ENCODE results near the gene TAAR8.
A peak's percentile ranks its signal among the peaks of the same experiment; 100 is the strongest.
"Not testable (repeated sequence)": the region's sequence is repeated elsewhere in the genome, so short reads cannot be mapped to it uniquely, and the experiment has no call there.

The TAAR8 gene, protein sequence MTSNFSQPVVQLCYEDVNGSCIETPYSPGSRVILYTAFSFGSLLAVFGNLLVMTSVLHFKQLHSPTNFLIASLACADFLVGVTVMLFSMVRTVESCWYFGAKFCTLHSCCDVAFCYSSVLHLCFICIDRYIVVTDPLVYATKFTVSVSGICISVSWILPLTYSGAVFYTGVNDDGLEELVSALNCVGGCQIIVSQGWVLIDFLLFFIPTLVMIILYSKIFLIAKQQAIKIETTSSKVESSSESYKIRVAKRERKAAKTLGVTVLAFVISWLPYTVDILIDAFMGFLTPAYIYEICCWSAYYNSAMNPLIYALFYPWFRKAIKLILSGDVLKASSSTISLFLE

DNA sequence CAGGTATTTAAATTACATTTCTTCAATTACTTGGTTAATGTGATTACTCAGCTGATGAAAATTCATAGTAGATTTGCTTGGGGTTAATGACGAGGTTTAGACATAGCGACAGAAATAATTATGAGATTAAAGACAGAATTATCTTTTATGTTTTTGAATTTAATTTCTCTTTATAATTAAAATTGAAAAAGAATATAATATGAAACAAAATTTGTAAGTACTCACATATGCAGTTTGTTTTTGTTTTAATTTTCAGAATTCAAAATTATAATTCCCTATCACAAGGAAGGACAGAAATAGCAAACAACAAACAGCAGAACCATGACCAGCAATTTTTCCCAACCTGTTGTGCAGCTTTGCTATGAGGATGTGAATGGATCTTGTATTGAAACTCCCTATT is at the start of gene TAAR8:
TAAR8 (plus strand) TSS at position 301 of the 400 bp plus-strand sequence; CDS start at position 322, 21 bp downstream.
- no peak for DNase-seq

DNA sequence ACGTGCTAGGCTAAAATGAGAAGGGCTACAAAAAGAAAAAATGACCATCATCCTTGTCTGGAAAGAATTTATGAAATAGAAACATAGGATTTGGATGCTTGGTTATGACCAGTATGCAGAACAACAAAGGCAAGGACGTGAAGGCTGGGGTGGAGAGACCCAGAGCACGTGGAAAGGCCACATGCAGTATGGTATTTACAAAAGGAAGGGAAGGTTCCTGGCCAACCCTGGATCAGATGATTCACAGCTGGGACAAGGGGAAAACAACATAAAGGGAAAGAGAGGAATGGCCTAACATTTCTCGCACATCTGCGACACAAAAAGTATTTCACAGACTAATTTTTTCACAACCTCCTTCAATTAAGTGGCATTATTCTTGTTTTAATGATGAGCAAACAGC is 47.7 kb upstream of the TAAR8 start:
- DNase-seq = no peak

DNA sequence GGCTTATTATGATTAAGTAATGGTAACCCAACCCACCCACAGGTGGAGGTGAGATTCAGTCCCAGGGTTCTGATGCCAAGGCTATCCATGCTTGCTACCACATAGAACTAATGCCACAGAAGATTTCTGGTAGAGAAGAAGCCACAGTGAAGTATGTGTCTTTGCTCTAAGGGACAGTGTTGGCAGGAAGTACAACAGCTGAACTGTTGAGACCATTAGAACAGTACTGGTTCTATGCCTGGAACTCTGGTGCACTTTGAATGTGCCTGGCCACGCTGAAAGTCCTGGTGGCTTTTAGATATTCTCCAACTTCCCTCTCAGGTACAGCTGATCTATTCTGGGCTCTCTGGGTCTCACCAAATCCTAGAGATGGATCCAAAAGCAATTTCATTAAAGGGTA is 47.3 kb upstream of the TAAR8 start:
- no peak for DNase-seq

DNA sequence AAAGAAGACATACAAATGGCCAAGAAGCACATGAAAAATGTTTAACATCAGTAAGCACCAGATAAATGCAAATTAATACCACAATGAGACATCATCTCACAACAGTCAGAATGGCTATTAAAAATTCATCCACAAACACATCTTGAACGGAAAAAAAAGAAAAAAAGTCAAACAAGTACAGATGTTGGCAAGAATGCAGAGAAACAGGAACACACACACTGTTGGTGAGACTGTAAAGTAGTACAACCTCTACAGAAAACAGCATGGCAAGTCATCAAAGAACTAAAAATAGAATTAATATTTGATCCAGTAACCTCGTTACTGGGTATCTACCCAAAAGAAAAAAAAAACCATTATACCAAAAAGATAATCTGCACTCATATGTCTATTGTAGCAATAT is 46.0 kb upstream of the TAAR8 start:
- DNase-seq = no peak

DNA sequence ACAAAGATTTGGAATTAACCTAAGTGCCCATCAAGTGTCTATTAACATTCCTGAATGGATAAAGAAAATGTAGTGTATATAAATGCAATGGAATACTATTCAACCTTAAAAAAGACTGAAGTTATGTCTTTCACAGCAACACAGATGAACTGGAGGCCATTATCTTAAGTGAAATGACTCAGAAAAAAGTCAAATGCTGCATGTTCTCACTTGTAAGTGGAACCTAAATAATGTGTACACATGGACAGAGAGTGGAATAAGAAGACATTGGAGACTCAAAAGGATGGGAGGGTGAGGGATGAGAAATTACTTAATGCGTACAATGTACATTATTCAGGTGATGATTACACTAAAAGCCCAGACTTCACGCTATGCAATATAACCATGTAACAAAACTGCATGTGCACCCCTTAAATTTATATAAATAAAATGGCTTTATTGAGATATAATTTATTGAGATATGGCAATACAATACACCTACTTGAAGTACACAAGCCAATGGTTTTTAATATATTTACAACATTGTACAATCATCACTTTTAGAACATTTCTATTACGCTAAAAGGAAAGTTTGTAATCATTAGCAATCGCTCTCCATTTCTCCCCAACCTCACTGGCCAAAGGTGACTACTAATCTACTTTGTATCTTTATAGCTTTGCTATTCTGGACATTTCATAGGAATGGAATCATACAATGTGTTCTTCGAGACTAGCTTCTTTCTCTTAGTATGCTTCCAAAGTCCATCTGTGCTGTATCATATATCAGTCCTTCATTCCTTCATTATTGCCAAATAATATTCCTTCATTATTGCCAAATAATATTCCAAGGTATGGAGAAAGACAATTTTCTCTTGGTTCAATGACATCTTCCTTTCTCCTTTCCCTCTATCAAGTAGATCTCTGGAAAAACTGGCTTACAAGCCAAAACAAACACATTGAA is 45.3 kb upstream of the TAAR8 start:
- DNase-seq = no peak

DNA sequence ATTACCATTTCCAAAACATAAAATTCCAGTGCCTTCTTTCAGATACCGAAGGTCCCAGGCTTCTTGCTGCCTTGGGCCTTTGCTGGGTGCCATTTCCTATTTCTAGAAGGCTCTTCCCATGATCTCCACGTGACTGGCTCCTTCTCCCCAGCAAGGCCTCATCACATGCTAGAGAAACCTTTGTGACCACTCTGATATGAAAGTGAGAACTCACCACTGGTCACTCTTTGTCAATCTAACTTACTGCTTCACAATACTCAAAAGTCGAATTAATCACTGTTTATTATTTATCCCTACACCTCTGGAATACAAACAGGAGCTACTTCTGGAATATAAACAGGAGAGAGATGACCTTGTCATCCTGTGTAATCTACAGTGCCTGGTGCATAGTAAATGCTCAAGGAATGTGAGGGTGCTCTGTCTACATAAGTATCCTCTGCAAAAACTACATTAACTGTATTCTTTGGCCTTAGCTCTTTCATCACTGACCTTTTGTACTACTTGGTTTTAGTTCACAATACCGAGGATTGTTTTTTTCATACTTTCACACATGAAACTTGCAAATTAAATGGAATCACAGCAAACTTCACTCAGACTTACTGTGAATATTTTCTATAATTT is 41.2 kb upstream of the TAAR8 start:
- DNase-seq = no peak

DNA sequence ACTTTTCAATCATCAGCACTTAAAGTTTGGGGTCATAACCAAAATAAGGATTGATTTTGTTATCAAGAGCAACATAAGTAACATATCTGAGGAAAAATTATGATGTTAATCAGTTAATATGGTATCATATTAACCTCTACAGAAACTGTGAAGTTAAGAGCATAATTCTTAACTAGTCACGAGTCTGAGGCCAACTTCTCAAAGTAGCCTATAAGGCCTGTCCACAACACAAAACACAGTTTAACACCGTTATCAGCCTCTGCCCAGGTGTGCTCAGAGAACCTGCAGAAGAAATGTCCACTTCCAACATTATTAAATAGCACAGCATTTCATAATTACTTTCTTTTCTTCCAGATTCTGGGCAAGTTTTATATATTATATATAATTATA is 40.6 kb upstream of the TAAR8 start:
- no peak for DNase-seq

DNA sequence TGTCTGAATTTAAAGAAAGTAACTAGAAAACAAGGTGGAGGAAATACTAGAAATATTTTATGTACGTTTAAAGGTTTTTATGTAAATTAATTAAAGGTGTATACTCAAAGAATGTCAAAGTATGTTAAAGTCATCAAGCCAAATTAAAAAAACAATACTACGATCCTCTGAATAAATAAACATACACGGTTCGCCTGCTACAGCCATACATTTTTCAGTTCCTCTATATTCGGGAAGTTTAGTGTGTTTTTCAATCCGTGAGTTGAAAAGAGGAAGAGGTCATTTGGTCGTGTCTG is 40.2 kb upstream of the TAAR8 start:
- no peak for DNase-seq

DNA sequence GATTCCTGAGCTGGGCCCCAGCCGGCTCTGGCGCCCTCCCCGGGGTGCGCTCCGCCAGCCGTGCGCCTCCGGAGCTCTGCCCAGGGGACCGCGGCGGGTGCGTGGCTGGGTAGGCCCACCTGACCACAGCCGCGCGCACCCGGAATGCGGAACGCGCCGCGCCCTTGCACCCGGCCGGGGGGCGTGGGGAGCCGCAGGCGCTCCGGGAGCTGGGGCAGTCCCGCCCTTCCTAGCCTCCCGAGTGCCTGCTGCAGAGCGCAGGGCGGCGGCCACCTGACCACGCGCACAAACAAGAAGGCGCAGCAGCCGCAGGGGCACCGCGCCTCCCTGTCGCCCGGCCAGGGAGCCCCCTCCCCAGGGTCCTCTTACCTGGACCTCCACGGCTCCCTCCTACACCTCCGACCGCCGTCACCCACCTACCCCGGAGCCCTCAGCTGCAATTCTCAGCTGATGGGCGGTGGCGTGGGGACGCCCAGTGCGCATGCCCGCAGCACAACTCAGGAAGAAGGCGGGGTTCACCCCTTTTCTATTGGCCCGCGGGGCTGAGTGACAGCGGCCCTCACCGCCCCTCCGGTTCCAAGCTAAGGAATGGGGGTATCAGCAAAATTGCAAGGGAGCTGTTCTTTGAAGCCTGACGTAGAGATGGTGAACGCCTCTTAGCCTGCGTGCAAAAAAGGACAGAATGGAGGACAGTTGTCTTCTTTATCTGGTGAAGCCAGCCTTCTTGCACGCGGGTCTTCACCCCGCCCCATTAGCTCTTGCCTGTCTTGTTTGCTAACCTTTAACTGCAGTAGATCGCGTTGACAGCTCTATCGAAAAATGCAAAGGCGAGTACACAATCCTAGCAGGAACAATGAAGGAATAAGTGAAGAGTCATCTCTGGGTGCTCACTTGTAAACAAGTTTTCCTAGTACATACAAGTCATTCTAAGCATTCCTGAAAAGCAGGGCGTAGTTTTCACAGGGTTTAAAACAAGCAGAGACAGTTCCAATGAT is 39.5 kb upstream of the TAAR8 start, which contains the start of gene STX7:
STX7 (minus strand) TSS at position 479 of the 995 bp plus-strand sequence. CDS start 9,586 bp downstream, outside the sequence.
- DNase-seq = peak; percentile 56

DNA sequence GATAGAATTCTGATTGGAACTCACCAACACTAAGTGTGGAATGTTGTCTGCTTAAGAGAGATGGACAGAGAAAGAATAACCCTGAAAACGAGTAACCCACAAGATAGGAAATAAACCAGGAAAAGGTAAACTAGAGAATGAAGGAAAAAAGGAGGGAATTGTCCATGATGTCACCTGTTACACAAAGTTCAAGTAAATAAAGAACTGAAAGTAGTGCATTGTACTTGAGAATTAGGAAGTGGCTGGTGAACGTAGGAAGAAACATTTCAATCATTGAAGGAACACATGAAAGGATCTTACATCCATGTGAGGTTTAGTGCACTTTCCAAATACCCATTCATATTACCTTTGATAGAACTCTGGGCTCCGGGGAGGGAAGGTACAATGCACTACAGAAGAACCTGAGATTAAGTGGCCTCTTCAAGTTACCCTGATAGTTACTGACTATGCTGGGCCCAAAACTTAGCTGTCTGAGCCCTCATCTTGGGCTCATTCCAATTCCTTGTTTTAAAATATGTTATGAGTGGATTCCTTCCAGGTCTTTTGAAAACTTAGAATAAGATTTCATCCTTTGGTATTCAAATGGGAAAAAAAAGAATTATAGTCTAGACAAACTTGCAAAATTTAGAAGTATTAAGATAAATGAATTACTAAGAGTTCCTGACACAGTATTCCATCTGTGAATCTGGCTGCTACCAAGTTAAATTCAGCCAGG is 38.5 kb upstream of the TAAR8 start:
- DNase-seq = no peak

DNA sequence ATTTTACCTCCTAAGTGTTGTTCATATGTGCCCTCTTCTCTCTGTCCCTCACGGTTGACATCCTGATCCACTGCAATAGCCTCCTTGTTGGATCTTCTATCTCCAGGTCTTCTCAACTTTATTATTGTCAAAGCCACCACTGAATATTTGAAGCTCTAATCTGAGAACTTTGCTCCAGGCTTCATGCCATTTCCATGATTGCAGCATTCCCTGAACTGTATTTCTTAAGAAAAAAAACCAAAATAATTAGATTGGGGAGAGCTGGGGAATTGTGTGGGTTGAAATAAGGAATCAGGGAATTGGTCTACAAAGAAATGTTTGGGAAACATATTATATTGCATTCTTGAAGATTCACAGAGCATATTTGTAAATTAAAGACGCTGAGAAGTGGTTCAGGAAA is 37.1 kb upstream of the TAAR8 start:
- DNase-seq = no peak

DNA sequence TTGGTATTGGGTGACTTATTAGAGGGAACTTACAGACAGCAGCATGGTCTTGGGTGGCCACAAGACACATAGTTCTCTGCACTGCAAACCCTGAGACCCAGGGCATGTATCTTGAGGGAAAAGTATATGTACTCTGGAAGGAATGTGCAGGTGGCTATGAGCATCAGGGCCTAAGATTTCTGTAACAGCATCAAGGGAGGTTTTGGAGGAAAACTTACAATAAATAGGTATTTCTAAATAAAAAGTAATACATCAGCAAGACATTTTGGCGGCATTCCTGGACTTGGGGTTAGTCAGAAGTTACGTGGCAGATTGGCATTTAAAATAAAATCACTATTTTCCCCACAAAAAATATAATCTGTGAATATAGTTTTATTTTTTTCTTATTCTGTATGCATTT is 31.5 kb upstream of the TAAR8 start:
- DNase-seq = no peak

DNA sequence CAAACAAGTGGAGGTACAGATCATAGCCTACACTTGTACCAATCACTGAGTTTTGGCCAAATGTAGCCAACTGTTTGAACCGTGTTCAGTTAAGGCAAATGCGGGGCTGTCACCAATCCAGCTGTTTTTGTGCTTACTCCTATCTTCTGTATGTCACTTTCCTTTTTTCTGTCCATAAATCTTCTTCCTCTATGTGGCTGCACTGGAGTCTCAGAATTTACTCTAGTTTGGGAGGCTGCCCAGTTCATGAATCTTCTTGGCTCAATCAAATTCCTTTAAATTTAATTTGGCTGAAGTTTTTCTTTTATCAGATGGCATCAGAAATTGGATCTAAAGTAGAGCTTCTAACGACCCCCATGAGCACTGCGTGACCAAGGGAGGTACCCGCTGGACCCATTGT is 27.8 kb upstream of the TAAR8 start:
- DNase-seq = no peak

DNA sequence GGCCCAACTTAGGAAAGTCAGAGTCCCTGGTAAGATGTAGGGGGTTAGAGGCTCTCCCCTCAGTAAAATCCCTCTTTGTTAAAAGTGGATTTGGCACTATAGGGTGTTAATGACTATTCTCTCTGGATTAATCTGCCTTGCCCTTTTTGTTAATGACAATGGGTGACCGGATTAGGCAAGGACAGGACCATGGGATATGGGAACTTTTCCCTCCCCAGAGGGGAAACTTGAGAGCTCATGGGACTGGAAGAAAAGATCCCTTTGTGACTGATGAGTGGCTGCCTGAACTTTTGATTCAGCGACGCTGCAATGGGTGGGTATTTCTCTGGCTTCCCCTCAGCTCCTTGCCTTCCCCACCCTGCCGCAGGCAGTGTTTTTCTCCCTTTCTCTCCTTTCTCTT is 26.6 kb upstream of the TAAR8 start:
- DNase-seq = no peak

DNA sequence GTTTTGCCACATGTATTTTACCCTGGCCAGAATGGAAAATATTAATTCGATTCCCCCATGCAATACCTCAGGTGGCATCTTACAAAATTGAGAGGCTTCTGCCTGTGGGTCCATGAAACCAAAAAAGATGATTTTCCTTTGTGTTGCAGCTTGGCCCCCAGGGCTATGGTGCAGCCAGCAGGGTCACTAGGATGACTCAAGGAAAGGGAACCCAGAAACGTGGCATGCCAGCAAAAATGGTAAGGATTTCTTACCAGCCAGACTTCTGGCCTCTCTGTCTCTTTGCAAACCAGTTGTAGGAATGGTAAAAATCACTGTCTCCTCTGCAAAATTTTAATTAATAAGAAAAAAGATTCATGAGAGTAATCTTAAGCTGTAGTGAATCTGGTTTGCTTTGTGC is 26.0 kb upstream of the TAAR8 start:
- DNase-seq = no peak

DNA sequence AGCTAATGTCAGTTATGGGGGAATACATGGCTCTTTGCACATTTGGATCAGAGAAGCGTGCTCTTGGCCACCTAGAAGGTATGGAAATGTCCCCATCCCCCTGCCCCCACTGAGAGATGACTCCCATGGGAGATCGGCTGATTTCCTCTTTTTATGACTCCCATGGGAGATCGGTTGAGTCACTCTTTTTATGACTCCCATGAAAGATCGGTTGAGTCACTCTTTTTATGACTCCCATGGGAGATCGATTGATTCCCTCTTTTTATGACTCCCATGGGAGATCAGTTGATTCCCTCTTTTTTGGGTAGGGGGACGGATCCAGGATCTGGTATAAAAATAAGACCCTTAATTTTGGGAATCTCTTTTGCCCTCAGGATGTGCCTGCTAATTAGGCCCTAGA is 24.7 kb upstream of the TAAR8 start:
- no peak for DNase-seq

DNA sequence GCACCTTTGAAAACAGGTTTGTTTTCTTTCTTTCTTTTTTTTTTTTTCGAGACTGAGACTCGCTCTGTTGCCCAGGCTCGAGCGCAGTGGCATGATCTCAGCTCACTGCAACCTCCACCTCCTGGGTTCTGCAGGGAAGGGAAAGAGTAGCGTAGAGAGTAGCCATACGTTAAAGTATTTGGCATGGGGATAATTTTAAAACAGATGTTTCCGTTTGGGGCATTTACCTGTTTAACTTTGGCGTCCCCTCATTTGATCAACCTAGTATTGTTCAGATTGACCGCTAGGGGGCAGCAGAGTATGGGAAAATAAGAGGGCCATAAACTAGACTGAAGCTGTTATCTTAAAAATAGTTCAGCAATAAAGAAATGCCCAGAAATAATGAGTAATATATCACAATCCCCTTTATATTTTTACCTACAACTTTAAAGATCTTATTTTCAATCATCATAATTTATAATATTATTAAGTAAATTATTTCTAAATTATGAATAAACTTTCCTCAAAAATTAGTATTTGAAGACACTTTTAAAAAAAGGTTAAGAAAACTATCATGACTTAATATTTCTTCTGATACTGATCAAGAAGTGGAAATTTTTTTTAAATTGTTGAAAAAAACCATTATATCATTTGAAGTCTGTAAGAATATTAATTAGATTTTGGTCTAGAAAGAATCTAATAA is 22.0 kb upstream of the TAAR8 start:
- DNase-seq = peak; percentile 12

DNA sequence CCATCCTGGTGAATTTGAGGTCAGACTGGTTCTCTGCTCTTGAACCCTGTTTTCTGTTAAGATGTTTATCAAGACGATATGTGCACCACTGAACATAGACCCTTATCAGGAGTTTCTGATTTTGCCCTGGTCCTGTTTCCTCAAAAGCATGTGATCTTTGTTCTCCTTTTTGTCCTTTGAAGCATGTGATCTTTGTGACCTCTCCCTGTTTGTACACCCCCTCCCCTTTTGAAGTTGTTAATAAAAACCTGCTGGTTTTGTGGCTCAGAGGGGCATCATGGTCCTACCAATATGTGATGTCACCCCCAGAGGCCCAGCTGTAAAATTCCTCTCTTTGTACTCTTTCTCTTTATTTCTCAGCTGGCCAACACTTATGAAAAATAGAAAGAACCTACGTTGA is 17.9 kb upstream of the TAAR8 start:
- DNase-seq = not testable (repeated sequence)

DNA sequence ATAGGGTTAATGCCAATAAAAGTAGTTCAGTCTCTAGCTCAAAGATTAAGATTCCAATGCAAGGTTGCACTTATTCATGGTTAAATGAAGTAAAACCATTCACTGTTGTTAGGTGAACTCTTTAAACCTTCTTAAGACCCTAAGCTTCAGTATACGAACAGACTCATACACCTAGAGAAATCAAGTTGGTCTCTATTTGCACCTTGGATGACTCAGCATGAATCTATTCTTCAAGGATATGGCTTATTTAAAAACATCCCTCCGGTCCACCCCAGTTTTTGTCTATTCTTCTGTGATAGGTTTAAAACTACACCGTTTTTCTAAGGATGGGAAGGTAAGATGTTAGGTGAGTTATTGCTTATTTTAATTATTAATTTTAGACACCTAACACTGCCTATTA is 15.3 kb upstream of the TAAR8 start:
- DNase-seq = no peak

DNA sequence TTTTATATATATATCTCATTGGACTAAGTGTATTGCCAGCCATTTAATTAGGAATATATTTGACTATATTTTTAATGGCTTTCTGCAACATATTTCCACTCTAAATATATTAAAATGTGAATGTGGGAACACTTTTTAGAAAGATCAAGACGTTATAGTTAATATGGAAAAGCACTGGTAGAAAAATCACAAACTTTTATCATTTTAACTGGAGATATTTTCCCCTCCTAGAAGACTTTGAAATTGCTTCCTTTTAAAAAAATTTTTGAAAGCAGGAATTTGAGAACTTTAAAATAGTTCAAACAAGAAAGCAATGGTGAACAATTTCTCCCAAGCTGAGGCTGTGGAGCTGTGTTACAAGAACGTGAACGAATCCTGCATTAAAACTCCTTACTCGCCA is 14.5 kb upstream of the TAAR8 start, which contains the start of gene TAAR9:
TAAR9 (plus strand) TSS at position 301 of the 400 bp plus-strand sequence; CDS start at position 314, 13 bp downstream.
- no peak for DNase-seq

DNA sequence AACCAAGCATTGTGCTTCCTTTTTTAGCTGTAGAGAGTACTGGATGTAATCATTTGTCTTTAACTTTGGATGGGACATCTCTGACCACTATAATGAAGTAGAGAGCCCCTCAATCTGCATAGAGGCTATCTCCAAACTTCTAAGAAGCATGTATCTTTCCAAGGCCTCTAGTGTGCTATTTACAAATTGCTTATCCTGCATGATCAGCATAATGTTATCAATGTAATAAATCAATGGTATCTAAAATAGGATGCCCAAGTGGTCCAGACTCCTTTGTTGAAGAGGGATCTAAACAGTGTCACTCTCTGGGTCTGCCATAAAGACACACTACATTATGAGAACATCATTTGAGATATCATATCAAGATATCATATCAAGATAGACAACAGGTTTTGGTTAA is 7.6 kb upstream of the TAAR8 start:
- no peak for DNase-seq

Measured in COR-L47 (cell line).